T-helper 1 cell treated with Interleukin-12 subunit alpha and Interleukin-12 subunit beta and Interleukin-4 antibody, amounts not matched to agents 30 ng/mL and 1 ng/mL, for 36 hours (primary cell): ENCODE results near the gene ZBTB4. TPM values are rescaled to one million over a fixed set of nuclear protein-coding genes. Genes with fewer than 3 reads are reported as not detected.

ENCODE experiments used
- intact Hi-C: fragments of 100-400 bp; cut with micrococcal nuclease; formaldehyde crosslinking; loops from one replicate; pipeline ENCODE4 v1.15.1; 2024
- total RNA-seq: library from RNA; stranded (reverse); gene quantifications from 2 replicates; pipeline ENCODE4 v1.2.3, GENCODE V29; 2022

ZBTB4 gene
- 25.2 and 26.5 TPM in 2 replicates for total RNA-seq

GRCh38 chr17:7479213-7480088 is at the start of gene ZBTB4:
TSS of gene ZBTB4 (minus strand) at chr17:7479631. CDS start at chr17:7466801, 12,830 bp downstream.
- intact Hi-C loops: loop anchor here (1.0 to 5.0 kb wide), 2 partner anchors 24 to 442 kb away; partner anchors contain the start of gene SLC16A13

- intact Hi-C loops: loop anchor here (10.0 kb wide), 1 partner anchor 146 kb away; no protein-coding TSS in a partner anchor
Measured at GRCh38 chr17:7528842-7529241, 49.4 kb upstream of the ZBTB4 start.

GRCh38 chr17:7523033-7523432 is 43.6 kb upstream of the ZBTB4 start:
- intact Hi-C loops: loop anchor here (1.0 to 10.0 kb wide), 3 partner anchors 26 to 152 kb away; partner anchors contain the start of genes SENP3 and TNFSF12

GRCh38 chr17:7515911-7516610 is 36.6 kb upstream of the ZBTB4 start:
- intact Hi-C loops: loop anchor here (2.0 kb wide), 1 partner anchor 33 kb away; the partner anchor contains the start of gene TNFSF12

DNA sequence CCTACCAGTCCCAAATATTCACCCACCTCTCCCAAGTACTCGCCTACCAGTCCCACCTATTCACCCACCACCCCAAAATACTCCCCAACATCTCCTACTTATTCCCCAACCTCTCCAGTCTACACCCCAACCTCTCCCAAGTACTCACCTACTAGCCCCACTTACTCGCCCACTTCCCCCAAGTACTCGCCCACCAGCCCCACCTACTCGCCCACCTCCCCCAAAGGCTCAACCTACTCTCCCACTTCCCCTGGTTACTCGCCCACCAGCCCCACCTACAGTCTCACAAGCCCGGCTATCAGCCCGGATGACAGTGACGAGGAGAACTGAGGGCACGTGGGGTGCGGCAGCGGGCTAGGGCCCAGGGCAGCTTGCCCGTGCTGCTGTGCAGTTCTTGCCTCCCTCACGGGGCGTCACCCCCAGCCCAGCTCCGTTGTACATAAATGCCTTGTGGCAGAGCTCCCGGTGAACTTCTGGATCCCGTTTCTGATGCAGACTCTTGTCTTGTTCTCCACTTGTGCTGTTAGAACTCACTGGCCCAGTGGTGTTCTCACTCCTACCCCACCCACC is 34.5 kb upstream of the ZBTB4 start:
- intact Hi-C loops: loop anchor here (1.0 to 2.0 kb wide), 3 partner anchors 35 to 75 kb away; partner anchors contain the start of genes SENP3 and TNFSF12

- intact Hi-C loops: no loop called here
Measured at GRCh38 chr17:7512824-7513540, 33.6 kb upstream of the ZBTB4 start.

- intact Hi-C loops: no loop called here
Measured at GRCh38 chr17:7512105-7512504, 32.7 kb upstream of the ZBTB4 start.

GRCh38 chr17:7511108-7511507 is 31.7 kb upstream of the ZBTB4 start:
- intact Hi-C loops: no loop called here

- intact Hi-C loops: no loop called here
Measured at GRCh38 chr17:7509937-7510336, 30.5 kb upstream of the ZBTB4 start.

- intact Hi-C loops: no loop called here
Measured at GRCh38 chr17:7508846-7509245, 29.4 kb upstream of the ZBTB4 start.

DNA sequence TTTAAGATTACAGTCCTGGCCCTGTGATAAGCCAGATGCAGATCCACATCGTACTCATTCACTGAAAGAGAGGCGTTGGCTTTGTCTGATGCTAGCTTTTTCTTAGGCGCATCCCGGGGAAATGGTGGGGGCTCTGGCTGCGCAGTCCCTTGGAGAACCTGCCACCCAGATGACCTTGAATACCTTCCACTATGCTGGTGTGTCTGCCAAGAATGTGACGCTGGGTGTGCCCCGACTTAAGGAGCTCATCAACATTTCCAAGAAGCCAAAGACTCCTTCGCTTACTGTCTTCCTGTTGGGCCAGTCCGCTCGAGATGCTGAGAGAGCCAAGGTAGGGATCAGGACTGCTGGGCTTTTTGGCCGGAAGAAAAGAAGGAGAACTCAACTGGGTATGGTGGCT is 28.7 kb upstream of the ZBTB4 start:
- intact Hi-C loops: no loop called here

DNA sequence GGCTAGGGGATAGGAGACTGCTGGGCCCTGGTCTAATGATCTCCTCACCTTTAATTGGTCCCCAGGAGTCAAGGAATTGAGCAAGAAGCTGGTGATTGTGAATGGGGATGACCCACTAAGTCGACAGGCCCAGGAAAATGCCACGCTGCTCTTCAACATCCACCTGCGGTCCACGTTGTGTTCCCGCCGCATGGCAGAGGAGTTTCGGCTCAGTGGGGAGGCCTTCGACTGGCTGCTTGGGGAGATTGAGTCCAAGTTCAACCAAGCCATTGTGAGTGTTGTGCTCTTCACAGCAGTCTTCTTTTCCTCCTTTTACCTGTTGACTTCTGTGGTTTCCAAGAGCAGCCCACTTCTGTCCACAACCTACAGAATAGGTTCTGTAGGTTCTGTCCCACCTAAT is 24.1 kb upstream of the ZBTB4 start:
- intact Hi-C loops: loop anchor here (2.0 kb wide), 1 partner anchor 147 kb away; no protein-coding TSS in a partner anchor

- intact Hi-C loops: loop anchor here (2.0 kb wide), 1 partner anchor 146 kb away; no protein-coding TSS in a partner anchor
Measured at GRCh38 chr17:7502987-7503386, 23.6 kb upstream of the ZBTB4 start.

- intact Hi-C loops: loop anchor here (2.0 kb wide), 1 partner anchor 146 kb away; no protein-coding TSS in a partner anchor
Measured at GRCh38 chr17:7502171-7502847, 22.9 kb upstream of the ZBTB4 start.

- intact Hi-C loops: loop anchor here (2.0 kb wide), 1 partner anchor 145 kb away; no protein-coding TSS in a partner anchor
Measured at GRCh38 chr17:7501729-7502128, 22.3 kb upstream of the ZBTB4 start.

DNA sequence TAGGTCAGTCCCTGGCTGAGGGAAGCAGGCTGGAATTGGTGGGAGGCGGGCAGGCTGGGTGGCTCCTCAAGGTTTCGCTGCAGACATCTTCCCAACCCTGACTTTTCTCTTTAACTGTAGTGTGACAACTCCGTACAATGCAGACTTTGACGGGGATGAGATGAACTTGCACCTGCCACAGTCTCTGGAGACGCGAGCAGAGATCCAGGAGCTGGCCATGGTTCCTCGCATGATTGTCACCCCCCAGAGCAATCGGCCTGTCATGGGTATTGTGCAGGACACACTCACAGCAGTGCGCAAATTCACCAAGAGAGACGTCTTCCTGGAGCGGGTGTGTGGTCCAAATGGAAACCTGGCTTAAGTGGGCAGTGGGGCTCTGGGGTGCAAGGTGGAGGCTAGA is 19.7 kb upstream of the ZBTB4 start:
- intact Hi-C loops: no loop called here

DNA sequence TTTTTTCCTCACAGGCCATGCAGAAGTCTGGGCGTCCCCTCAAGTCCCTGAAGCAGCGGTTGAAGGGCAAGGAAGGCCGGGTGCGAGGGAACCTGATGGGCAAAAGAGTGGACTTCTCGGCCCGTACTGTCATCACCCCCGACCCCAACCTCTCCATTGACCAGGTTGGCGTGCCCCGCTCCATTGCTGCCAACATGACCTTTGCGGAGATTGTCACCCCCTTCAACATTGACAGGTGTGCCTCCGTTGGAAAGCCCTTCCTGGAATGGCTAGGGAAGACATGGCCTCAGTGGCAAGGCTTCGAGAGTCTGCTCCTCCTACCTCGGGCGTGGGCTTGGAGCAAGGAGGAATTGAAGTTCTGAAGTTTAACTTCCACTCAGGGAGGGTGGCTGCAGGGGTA is 18.2 kb upstream of the ZBTB4 start:
- intact Hi-C loops: no loop called here

- intact Hi-C loops: no loop called here
Measured at GRCh38 chr17:7497228-7497627, 17.8 kb upstream of the ZBTB4 start.

GRCh38 chr17:7496470-7497183 is 17.2 kb upstream of the ZBTB4 start:
- intact Hi-C loops: no loop called here
